Measurements from ENCODE around the gene SUCLG2. TPM values are rescaled to one million over a fixed set of nuclear protein-coding genes. Genes with fewer than 3 reads are reported as not detected.

The SUCLG2 gene
- total RNA-seq, 2 experiments from 2014 or later: 58.2 to 61.1 TPM

DNA sequence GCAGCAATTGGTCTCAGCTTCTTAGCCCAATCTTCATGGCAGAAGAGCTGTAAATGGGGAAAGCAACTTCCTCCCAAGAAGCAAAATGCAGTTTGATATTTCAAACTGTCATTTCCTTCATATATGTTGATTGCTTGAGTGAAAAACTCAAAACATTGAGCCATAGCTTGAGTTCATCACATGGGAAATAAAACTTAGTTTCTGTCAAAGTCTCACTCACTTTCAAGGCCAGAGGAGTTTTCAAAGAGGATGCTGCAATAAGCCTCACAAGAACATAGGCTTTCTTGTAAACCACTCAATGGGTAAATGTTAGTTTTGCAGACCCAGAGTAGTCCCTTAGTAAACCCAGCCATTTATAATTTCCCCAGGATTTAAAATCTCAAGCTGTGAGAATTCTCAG is 29.1 kb upstream of the SUCLG2 start:
- no peak overlapping the region for H3K27ac Mint-ChIP-seq
- intact Hi-C loops (cut with DNase I, micrococcal nuclease): no loop called here
- peaks cover 4% of the 10 kb centered on the region for H3K36me3 Mint-ChIP-seq (ENCODE audit: low read depth)
- ChIA-PET POLR2A (no interaction called here), CTCF (interaction anchor here (0.6 to 1.8 kb wide), 4 partner anchors 14 to 692 kb away, joined by 3 to 5 read pairs (median 4); no protein-coding TSS in a partner anchor)
- no peaks in the 10 kb centered on the region for H3K27me3 Mint-ChIP-seq
- peaks cover 2% of the 10 kb centered on the region for H3K9me3 Mint-ChIP-seq (ENCODE audit: low read depth)
- H3K4me3 Mint-ChIP-seq: no peak overlapping the region
- H3K4me1 Mint-ChIP-seq: peaks cover 35% of the 10 kb centered on the region
- DNase-seq: no peak
- ATAC-seq: no peak

DNA sequence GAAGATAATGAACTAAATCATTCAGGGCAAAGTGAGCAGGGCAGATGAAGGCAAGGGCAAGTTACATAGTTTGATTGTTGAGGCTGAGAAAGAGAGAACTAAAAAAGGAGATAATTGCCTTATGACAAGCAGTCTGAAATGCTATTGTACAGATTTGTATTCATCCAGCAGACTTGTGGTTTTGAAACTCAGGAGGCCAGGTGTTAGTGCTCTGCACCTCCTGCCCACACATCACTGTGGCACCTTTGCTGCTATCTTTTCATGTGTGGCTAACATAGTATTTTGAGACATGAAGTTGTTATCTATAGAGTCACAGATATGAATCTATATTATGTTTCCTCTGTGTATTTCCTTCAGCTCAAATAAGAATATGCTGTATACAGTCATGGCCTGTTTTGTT is 24.3 kb upstream of the SUCLG2 start:
- intact Hi-C loops (cut with DNase I, micrococcal nuclease): no loop called here
- CTCF ChIA-PET: no interaction called here
- Mint-ChIP-seq H3K9me3 (ENCODE audit: low read depth) (peaks cover 5% of the 10 kb centered on the region), H3K36me3 (ENCODE audit: low read depth) (peaks cover 4% of the 10 kb centered on the region), H3K4me3 (no peak overlapping the region), H3K4me1 (peaks cover 24% of the 10 kb centered on the region), H3K27me3 (no peaks in the 10 kb centered on the region), H3K27ac (no peak overlapping the region)
- ATAC-seq: peak; percentile 80
- DNase-seq: peak; percentile 38
- POLR2A ChIA-PET: no interaction called here

DNA sequence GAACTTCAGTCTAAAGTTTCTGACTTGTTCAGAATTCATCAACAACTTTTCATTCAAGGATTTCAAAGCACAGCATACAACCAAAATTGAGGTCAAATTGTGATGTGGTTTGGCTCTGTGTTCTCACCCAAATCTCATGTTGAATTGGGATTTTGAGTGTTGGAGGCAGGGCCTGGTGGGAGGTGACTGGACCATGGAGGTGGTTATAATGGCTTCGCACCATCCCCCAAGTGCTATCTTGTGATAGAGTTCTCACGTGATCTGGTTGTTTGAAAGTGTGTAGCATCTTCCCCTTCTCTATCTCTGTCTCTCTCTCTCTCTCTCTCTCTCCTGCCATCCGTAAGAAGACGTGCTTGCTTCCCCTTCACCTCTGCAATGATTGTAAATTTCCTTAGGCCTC is 19.6 kb upstream of the SUCLG2 start:
- no peaks in the 10 kb centered on the region for H3K27me3 Mint-ChIP-seq
- H3K36me3 Mint-ChIP-seq (ENCODE audit: low read depth): no peaks in the 10 kb centered on the region
- ChIA-PET POLR2A (no interaction called here), CTCF (no interaction called here)
- H3K4me3 Mint-ChIP-seq: no peak overlapping the region
- peaks cover 3% of the 10 kb centered on the region for H3K9me3 Mint-ChIP-seq (ENCODE audit: low read depth)
- peaks cover 20% of the 10 kb centered on the region for H3K4me1 Mint-ChIP-seq
- H3K27ac Mint-ChIP-seq: no peak overlapping the region
- intact Hi-C loops (cut with DNase I, micrococcal nuclease): no loop called here
- ATAC-seq: no peak
- no peak for DNase-seq

DNA sequence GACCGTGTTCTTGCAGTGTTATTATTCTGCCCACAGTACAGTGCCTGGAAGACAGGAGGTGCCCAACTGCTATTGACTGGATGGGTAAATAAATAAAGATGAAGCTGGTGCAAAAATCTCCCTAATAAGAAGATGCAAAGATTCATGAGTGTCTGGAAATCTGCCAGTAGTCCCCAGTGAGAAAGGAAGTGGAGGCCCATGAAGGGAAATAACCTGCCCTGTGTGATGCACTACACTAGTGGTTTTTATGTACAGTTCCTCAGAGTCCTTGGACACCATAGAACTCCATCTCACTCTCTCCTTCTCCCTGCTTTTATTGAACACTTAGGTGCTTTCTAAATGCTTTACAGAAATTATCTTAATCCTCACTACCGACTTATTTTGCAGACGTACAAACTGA is 8.3 kb upstream of the SUCLG2 start:
- DNase-seq: no peak
- ChIA-PET CTCF (no interaction called here), POLR2A (no interaction called here)
- Mint-ChIP-seq H3K4me3 (no peak overlapping the region), H3K9me3 (ENCODE audit: low read depth) (peaks cover 7% of the 10 kb centered on the region), H3K36me3 (ENCODE audit: low read depth) (no peaks in the 10 kb centered on the region), H3K27me3 (no peaks in the 10 kb centered on the region), H3K27ac (no peak overlapping the region), H3K4me1 (peaks cover 37% of the 10 kb centered on the region)
- intact Hi-C loops (cut with DNase I, micrococcal nuclease): no loop called here
- peak; percentile 47 for ATAC-seq

DNA sequence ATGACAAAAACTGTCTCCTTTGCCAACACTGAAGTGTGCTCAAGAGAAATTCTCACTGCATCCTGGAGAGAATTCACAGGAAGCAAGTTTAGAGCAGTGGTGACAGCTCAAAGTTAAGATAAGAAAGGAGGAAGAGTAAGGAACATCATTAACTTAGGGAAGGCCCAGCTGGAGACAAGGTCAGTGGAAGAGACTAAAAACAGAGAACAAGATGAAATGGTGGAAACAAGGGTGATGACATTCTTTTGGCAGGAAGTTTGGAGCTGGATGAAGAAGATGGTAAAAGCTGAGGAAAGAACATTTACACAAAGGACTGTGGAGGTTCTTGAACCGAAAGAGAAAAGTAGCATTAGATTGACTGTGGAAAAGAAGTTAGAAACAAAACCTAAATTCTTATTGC is 6.7 kb upstream of the SUCLG2 start:
- POLR2A ChIA-PET: no interaction called here
- no peak overlapping the region for H3K4me3 Mint-ChIP-seq
- CTCF ChIA-PET: no interaction called here
- peaks cover 37% of the 10 kb centered on the region for H3K4me1 Mint-ChIP-seq
- ATAC-seq (no peak), DNase-seq (no peak)
- intact Hi-C loops (cut with DNase I, micrococcal nuclease): no loop called here
- no peaks in the 10 kb centered on the region for H3K36me3 Mint-ChIP-seq (ENCODE audit: low read depth)
- H3K27ac Mint-ChIP-seq: no peak overlapping the region
- peaks cover 3% of the 10 kb centered on the region for H3K9me3 Mint-ChIP-seq (ENCODE audit: low read depth)
- H3K27me3 Mint-ChIP-seq: no peaks in the 10 kb centered on the region

DNA sequence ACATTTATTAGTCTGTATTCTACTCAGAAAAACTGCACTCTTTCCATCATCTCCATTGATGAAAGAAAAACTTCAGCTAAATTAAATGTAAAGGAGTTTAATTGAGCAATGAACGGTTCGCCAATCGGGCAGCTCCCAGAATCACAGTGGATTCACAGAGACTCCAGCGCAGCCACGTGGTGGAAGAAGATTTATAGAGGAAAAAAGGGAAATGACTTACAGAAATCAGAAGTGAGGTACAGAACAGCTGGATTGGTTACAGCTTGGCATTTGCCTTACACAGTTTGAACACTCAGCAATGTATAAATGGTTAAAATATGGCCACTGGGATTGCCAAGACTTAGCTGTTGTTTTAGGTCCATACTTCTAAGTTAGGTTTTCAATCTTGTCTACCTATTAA is 2.8 kb upstream of the SUCLG2 start:
- ATAC-seq (no peak), DNase-seq (no peak)
- ChIA-PET POLR2A (no interaction called here), CTCF (interaction anchor here (1.2 kb wide), 1 partner anchor 15 kb away, joined by 4 read pairs; no protein-coding TSS in a partner anchor)
- H3K9me3 Mint-ChIP-seq (ENCODE audit: low read depth): peaks cover 3% of the 10 kb centered on the region
- no peaks in the 10 kb centered on the region for H3K27me3 Mint-ChIP-seq
- H3K27ac Mint-ChIP-seq: no peak overlapping the region
- H3K4me1 Mint-ChIP-seq: peaks cover 38% of the 10 kb centered on the region
- peaks cover 6% of the 10 kb centered on the region for H3K36me3 Mint-ChIP-seq (ENCODE audit: low read depth)
- intact Hi-C loops (cut with DNase I, micrococcal nuclease): loop anchor here (10.0 kb wide), 3 partner anchors 272 to 1428 kb away; partner anchors contain the start of genes ARL6IP5 (in 1 of the 2) and UBA3 (in 1 of the 2)
- no peak overlapping the region for H3K4me3 Mint-ChIP-seq

DNA sequence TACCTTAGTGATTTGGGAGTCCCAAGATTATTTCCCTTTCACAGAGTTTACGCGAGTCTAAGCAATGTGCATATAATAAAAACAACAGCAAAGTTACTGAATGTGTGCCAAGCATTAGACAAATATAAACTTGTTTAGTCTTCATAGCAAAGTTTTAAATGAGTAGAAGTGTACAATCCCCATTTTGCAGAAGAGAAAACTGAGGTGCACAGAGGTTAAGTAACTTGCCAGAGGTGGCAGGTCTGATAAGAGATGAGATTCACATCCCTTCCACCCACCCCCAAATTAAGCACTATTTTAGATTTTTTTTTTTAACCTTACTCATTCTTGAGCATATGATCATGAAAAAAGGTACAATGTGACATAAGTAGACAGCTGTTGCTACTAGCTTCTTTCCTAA is 2.2 kb upstream of the SUCLG2 start:
- no peak overlapping the region for H3K27ac Mint-ChIP-seq
- H3K4me3 Mint-ChIP-seq: no peak overlapping the region
- POLR2A ChIA-PET: no interaction called here

DNA sequence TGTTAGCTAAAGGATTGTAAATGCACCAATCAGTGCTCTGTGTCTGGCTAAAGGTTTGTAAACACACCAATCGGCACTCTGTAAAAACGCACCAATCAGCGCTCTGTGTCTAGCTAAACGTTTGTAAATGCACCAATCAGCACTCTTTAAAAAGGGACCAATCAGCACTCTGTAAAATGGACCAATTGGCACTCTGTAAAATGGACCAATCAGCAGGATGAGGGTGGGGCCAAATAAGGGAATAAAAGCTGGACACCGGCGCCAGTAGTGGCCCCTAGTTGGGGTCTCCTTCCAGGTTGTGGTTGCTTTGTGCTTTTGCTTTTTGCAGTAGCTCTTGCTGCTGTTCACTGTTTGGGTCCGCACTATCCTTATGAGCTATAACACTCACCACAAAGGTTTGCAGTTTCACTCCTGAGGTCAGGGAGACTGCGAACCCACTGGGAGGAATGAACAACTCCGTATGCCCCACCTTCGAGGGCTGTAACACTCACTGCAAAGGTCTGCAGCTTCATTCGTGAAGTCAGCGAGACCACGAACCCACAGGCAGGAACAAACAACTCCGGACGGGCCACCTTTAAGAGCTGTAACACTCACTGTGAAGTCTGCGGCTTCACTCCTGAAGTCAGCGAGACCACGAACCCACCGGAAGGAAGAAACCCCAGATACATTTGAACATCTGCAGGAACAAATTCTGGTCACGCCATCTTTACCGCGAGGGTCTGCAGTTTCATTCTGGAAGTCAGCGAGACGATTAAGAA is 1.1 kb upstream of the SUCLG2 start:
- Mint-ChIP-seq H3K4me3 (peak overlapping the region; percentile 74), H3K9me3 (ENCODE audit: low read depth) (peaks cover 3% of the 10 kb centered on the region), H3K4me1 (peaks cover 46% of the 10 kb centered on the region), H3K27ac (peak overlapping the region; percentile 91), H3K36me3 (ENCODE audit: low read depth) (peaks cover 12% of the 10 kb centered on the region), H3K27me3 (no peaks in the 10 kb centered on the region)
- DNase-seq (peak; percentile 79), ATAC-seq (peak; percentile 71)
- ChIA-PET POLR2A (interaction anchor here (0.6 to 1.4 kb wide), 5 partner anchors 13 to 1358 kb away, joined by 3 to 5 read pairs (median 4); partner anchors contain the start of genes EOGT and KBTBD8), CTCF (interaction anchor here (0.6 to 1.6 kb wide), 7 partner anchors 9 to 271 kb away, joined by 3 to 8 read pairs (median 3); no protein-coding TSS in a partner anchor)
- intact Hi-C loops (cut with DNase I, micrococcal nuclease): loop anchor here (1.0 to 10.0 kb wide), 7 partner anchors 21 to 1429 kb away; partner anchors contain the start of genes ARL6IP5 (in 2 of the 2), KBTBD8 (in 2 of the 2) and UBA3 (in 1 of the 2)

More for the DNA sequence above, 2.2 kb upstream of the SUCLG2 start:
- intact Hi-C loops (cut with DNase I, micrococcal nuclease): loop anchor here (10.0 kb wide), 3 partner anchors 272 to 1428 kb away; partner anchors contain the start of genes ARL6IP5 (in 1 of the 2) and UBA3 (in 1 of the 2)
- Mint-ChIP-seq H3K36me3 (ENCODE audit: low read depth) (peaks cover 12% of the 10 kb centered on the region), H3K27me3 (no peaks in the 10 kb centered on the region), H3K9me3 (ENCODE audit: low read depth) (peaks cover 3% of the 10 kb centered on the region), H3K4me1 (peaks cover 40% of the 10 kb centered on the region)
- CTCF ChIA-PET: interaction anchor here (1.0 to 1.6 kb wide), 3 partner anchors 12 to 34 kb away, joined by 3 to 5 read pairs (median 4); no protein-coding TSS in a partner anchor
- DNase-seq: no peak
- no peak for ATAC-seq

DNA sequence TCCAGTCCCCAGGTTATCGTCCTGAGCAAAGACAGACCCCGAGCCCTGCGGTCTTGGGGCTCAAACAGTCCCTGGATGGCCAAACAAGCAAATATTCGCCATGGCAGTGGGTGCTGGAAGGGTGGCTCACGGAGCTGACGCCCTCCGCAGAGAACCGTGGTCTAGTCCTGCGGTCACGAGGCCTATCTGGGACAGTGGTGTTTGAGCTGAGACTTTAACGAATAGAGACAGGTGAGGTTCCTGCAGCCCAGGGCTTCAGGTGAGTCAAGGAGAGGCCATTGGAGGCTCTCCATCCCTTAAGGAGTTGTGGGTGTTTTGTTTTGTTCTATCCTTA is 399 bp upstream of the SUCLG2 start:
- ATAC-seq: peak; percentile 5
- Mint-ChIP-seq H3K27ac (peak overlapping the region; percentile 91), H3K4me1 (peaks cover 53% of the 10 kb centered on the region), H3K9me3 (ENCODE audit: low read depth) (peaks cover 3% of the 10 kb centered on the region), H3K36me3 (ENCODE audit: low read depth) (peaks cover 12% of the 10 kb centered on the region), H3K4me3 (peak overlapping the region; percentile 74), H3K27me3 (no peaks in the 10 kb centered on the region)
- intact Hi-C loops (cut with DNase I, micrococcal nuclease): loop anchor here (1.0 to 10.0 kb wide), 9 partner anchors 20 to 1433 kb away; partner anchors contain the start of genes ARL6IP5 (in 2 of the 2), KBTBD8 (in 2 of the 2), SLC25A26 (in 1 of the 2) and UBA3 (in 1 of the 2)
- POLR2A ChIA-PET: interaction anchor here (0.6 to 1.4 kb wide), 4 partner anchors 12 to 1359 kb away, joined by 3 to 5 read pairs (median 4); partner anchors contain the start of genes EOGT and KBTBD8
- no peak for DNase-seq
- CTCF ChIA-PET: interaction anchor here (0.8 to 1.6 kb wide), 3 partner anchors 10 to 271 kb away, joined by 3 to 8 read pairs (median 3); no protein-coding TSS in a partner anchor

DNA sequence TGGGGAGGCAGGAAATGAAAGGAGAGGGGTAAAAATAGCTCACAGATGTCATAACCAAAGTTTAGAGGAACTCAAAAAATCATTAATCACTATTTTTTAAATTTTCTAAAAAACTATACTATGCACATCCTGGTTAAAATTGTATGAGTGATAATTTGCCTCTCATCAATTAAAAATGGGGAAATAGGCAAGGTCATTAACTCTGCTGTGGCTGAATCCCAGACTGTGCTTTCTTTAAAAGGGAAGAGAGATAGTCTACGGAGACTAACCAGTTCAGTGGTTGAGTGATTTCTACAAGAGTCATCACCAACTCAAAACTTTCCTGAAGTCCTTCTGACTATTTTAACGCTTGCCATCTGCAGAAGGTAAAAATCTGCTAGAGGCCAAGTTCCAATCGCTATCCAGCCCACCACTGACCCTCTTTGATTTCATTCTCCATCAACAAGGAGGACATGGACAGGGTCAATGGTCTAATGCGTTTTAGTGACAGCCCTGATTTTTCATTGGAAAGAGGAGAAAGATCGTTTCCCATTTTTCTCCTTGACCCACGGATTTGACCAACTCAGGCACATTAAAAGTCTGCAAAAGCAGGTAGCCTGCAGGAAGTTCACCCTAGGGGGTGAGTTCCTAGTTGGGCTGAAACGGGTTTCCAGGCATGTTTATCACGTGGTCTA is 850 bp downstream of the SUCLG2 start:
- peaks cover 16% of the 10 kb centered on the region for H3K36me3 Mint-ChIP-seq (ENCODE audit: low read depth)
- no peaks in the 10 kb centered on the region for H3K27me3 Mint-ChIP-seq
- peak overlapping the region; percentile 77 for H3K27ac Mint-ChIP-seq
- ATAC-seq (no peak), DNase-seq (no peak)
- ChIA-PET POLR2A (no interaction called here), CTCF (no interaction called here)
- peaks cover 5% of the 10 kb centered on the region for H3K9me3 Mint-ChIP-seq (ENCODE audit: low read depth)
- peak overlapping the region; percentile 74 for H3K4me3 Mint-ChIP-seq
- intact Hi-C loops (cut with DNase I, micrococcal nuclease): loop anchor here (1.0 to 10.0 kb wide), 8 partner anchors 19 to 1431 kb away; partner anchors contain the start of genes ARL6IP5 (in 2 of the 2), KBTBD8 (in 1 of the 2), SLC25A26 (in 1 of the 2) and UBA3 (in 1 of the 2)
- H3K4me1 Mint-ChIP-seq: peaks cover 63% of the 10 kb centered on the region

DNA sequence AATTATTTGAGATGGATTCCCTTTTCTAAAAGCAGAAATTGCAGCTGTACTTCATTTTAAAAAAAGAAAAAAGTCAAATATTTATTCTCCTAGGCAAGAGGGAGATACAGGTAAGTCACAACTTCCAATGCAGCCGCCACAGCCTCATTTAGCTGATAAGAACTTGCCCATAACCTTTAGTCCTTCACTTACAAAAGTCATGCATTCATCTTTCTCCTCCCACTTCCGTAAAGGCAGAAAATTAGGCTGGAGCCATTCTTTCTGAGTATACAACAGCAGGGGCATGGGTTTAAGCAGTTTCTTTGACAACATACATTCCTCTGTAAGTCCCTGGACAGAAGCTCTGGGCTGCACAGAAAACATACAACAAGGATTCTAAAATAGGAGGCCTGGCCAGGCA is 4.3 kb downstream of the SUCLG2 start:
- Mint-ChIP-seq H3K27ac (no peak overlapping the region), H3K9me3 (ENCODE audit: low read depth) (peaks cover 6% of the 10 kb centered on the region), H3K27me3 (no peaks in the 10 kb centered on the region), H3K36me3 (ENCODE audit: low read depth) (peaks cover 37% of the 10 kb centered on the region), H3K4me3 (no peak overlapping the region), H3K4me1 (peaks cover 74% of the 10 kb centered on the region)
- no peak for ATAC-seq
- intact Hi-C loops (cut with DNase I, micrococcal nuclease): loop anchor here (5.0 to 10.0 kb wide), 4 partner anchors 265 to 1435 kb away; partner anchors contain the start of genes ARL6IP5 (in 1 of the 2), SLC25A26 (in 1 of the 2) and UBA3 (in 1 of the 2)
- no peak for DNase-seq
- CTCF ChIA-PET: interaction anchor here (0.6 to 1.2 kb wide), 3 partner anchors 15 to 359 kb away, joined by 3 to 6 read pairs (median 3); no protein-coding TSS in a partner anchor
- POLR2A ChIA-PET: interaction anchor here (1.2 kb wide), 1 partner anchor 15 kb away, joined by 3 read pairs; no protein-coding TSS in a partner anchor

Data from activated CD4-positive, alpha-beta T cell treated with anti-CD3 and anti-CD28 coated beads for 36 hours (primary cell).